Spleen (tissue), 7 donors: ENCODE data around the gene OR5H14.

Source experiments
- POLR2A ChIP-seq, 3 donors: fragments of 450-650 bp; IDR thresholded peaks; one replicate each; pipeline ENCODE4 v1.5.1; 2017; ENCODE audit warnings: antibody characterized with exemption in 3 of 3, mild to moderate bottlenecking in 1 of 3
- TF ChIP-seq, protein P1 (sequence below), 11 experiments: fragments of 200-600 bp in 7 of 11; fragments of 450-650 bp in 4 of 11; sonication (generic) in 4 of 11; IDR thresholded peaks in 8 of 11; conservative IDR thresholded peaks in 3 of 11; 1 replicate in 7 of 11; 2 replicates in 4 of 11; pipeline versions ENCODE4 v1.4.0 to v1.8.0; 2016 to 2021; ENCODE audit warnings: antibody characterized with exemption in 11 of 11, inconsistent platforms in 4 of 11, mild to moderate bottlenecking in 1 of 11
- donor health status: DM: no; HTN: no; CAD: no; lungs with moderate emphysema.
- donor health status: DM: no; HTN: no; CAD: no.
- donor health status: DM: no; HTN: no; CAD: no.

DNA sequence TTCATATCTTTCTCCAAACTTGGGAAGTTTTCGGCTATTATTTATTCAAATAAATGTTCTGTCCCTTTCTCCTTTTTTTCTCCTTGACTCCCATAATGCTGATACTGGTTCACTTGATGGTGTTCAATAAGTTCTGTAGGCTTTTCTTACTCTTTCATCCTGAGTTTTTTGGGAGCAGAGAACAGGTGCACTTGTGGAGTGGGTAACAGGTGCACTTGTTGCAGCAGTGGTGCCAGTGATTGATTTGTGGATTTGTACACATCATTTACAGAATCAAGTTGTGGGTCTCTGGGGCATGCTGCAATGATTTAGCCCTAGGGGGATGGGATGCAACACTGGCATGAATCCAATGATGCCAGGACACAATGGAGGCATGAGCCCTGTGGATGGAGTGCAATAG is 31.6 kb upstream of the OR5H14 start:
- TF ChIP-seq, protein P1, sequence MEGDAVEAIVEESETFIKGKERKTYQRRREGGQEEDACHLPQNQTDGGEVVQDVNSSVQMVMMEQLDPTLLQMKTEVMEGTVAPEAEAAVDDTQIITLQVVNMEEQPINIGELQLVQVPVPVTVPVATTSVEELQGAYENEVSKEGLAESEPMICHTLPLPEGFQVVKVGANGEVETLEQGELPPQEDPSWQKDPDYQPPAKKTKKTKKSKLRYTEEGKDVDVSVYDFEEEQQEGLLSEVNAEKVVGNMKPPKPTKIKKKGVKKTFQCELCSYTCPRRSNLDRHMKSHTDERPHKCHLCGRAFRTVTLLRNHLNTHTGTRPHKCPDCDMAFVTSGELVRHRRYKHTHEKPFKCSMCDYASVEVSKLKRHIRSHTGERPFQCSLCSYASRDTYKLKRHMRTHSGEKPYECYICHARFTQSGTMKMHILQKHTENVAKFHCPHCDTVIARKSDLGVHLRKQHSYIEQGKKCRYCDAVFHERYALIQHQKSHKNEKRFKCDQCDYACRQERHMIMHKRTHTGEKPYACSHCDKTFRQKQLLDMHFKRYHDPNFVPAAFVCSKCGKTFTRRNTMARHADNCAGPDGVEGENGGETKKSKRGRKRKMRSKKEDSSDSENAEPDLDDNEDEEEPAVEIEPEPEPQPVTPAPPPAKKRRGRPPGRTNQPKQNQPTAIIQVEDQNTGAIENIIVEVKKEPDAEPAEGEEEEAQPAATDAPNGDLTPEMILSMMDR (IDR thresholded peaks at IDR 0.05 in 8 of 11, conservative IDR thresholded peaks at IDR 0.05 in 3 of 11): no peak
- TF ChIP-seq POLR2A (IDR thresholded peaks at IDR 0.05): no peak
